Panc1 (cell line): ENCODE data around the gene PLEKHA7.

Source experiments
- CTCF ChIP-seq: fragments of 450-650 bp; IDR thresholded peaks from 2 replicates; pipeline ENCODE4 v1.5.1; 2017; ENCODE audit warnings: mild to moderate bottlenecking
- POLR2AphosphoS5 ChIP-seq: IDR thresholded peaks from 2 replicates; pipeline ENCODE4 v1.6.1; 2012; ENCODE audit warnings: mild to moderate bottlenecking, low read depth, low read length, moderate library complexity
- SIN3A ChIP-seq: IDR thresholded peaks from 2 replicates; pipeline ENCODE4 v1.6.1; 2012; ENCODE audit warnings: low read depth, mild to moderate bottlenecking, low read length, moderate library complexity, borderline replicate concordance; ENCODE audit not compliant: insufficient read depth

GRCh38 chr11:17012712-17013547 is 1.3 kb downstream of the PLEKHA7 start:
- TF ChIP-seq POLR2AphosphoS5: no peak
- no peak for TF ChIP-seq CTCF
- no peak for TF ChIP-seq SIN3A
